Fibroblast of skin of abdomen (primary cell): Measurements from ENCODE around the gene MYOF. TPM values are rescaled to one million over a fixed set of nuclear protein-coding genes. Genes with fewer than 3 reads are reported as not detected.
A peak's percentile ranks its signal among the peaks of the same experiment; 100 is the strongest.

Experiments used
- DNase-seq: peaks from one replicate; pipeline ENCODE4 v3.0.0-alpha.2; 2013
- polyA plus RNA-seq, 2 experiments: library from polyadenylated mRNA; unstranded; fragments of 120-200 nt; gene quantifications; one replicate each; pipeline ENCODE4 v1.2.1, GENCODE V29; 2013; ENCODE audit not compliant: insufficient read length in 2 of 2

MYOF gene, protein sequence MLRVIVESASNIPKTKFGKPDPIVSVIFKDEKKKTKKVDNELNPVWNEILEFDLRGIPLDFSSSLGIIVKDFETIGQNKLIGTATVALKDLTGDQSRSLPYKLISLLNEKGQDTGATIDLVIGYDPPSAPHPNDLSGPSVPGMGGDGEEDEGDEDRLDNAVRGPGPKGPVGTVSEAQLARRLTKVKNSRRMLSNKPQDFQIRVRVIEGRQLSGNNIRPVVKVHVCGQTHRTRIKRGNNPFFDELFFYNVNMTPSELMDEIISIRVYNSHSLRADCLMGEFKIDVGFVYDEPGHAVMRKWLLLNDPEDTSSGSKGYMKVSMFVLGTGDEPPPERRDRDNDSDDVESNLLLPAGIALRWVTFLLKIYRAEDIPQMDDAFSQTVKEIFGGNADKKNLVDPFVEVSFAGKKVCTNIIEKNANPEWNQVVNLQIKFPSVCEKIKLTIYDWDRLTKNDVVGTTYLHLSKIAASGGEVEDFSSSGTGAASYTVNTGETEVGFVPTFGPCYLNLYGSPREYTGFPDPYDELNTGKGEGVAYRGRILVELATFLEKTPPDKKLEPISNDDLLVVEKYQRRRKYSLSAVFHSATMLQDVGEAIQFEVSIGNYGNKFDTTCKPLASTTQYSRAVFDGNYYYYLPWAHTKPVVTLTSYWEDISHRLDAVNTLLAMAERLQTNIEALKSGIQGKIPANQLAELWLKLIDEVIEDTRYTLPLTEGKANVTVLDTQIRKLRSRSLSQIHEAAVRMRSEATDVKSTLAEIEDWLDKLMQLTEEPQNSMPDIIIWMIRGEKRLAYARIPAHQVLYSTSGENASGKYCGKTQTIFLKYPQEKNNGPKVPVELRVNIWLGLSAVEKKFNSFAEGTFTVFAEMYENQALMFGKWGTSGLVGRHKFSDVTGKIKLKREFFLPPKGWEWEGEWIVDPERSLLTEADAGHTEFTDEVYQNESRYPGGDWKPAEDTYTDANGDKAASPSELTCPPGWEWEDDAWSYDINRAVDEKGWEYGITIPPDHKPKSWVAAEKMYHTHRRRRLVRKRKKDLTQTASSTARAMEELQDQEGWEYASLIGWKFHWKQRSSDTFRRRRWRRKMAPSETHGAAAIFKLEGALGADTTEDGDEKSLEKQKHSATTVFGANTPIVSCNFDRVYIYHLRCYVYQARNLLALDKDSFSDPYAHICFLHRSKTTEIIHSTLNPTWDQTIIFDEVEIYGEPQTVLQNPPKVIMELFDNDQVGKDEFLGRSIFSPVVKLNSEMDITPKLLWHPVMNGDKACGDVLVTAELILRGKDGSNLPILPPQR (N-terminal part only)
- polyA plus RNA-seq (2013, experiment 1 of 2; ENCODE audit: insufficient read length) = 214 TPM
- 199 TPM for polyA plus RNA-seq (2013, experiment 2 of 2; ENCODE audit: insufficient read length)

DNA sequence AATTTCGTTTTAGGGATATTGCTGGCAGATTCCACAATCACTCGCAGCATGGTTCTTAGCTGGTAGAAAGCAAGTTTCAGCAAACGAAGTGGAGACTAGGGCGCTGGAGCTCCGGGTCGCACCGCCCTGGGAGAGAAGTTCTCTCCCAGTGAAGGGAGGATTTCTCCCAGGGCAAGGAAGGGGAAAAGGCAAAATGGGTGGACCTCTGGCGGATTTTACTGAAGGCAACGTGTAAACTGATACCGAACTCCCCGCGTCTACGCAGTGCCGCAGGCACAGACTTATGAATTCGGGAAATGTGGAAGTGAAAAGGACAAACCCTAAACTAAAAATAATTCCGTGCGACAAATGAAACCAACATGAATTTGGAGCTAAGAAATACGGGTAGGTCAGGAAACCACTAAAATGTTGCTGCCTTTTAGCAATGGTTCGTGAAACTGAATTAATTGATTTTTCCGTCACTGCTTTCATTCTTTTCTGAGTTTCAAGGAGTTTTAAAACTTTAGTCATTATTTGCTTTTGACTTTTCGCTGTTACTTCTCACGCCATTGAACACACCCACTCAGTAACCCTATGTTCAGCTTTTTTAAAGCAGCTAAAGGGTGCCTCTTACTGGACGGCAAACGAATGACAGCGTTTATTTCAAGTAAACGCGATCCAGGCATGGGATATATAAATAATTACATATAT lies at the start of gene MYOF:
Gene MYOF (minus strand): TSS at position 190 of the 690 bp plus-strand sequence. CDS start 140 bp downstream, at position 50.
- peak; percentile 87 for DNase-seq

DNA sequence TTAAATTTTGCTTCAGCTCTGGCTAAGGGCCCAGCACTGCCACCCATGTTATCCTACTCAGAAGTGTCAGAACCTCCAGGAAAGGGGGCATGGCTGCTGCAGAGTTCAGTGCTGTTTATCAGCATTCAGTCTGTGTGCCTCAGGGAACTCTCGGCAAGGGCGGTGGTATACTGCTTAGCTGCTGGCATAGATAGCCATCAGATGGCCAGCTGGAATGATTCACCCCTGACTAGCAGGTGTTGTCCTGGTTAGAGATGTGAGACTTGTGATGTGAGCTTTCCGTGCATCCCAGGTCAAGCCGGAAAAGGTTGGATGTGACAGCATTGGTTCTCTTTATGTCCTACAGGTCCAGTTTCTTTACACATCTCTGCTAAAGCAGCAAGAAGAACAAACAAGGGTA lies 36.4 kb upstream of the MYOF start:
- DNase-seq = no peak

DNA sequence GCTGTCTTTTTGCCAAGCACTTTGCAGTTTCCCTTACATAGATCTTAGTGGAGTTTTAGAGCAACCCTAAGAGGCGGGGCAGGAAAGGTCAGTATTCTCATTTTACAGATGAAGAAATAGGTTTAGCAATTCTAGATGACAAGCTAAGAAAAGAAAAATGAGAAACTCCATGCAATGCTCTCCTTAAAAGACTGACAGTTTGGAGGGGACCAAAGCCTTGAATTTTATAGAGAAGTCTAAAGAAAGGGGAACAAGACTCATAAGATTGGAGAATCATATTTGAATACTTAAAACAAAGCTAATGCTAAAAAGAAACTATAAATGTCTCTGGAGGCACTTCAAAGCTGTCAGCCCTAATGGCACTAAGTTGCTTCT lies 33.9 kb upstream of the MYOF start:
- no peak for DNase-seq

DNA sequence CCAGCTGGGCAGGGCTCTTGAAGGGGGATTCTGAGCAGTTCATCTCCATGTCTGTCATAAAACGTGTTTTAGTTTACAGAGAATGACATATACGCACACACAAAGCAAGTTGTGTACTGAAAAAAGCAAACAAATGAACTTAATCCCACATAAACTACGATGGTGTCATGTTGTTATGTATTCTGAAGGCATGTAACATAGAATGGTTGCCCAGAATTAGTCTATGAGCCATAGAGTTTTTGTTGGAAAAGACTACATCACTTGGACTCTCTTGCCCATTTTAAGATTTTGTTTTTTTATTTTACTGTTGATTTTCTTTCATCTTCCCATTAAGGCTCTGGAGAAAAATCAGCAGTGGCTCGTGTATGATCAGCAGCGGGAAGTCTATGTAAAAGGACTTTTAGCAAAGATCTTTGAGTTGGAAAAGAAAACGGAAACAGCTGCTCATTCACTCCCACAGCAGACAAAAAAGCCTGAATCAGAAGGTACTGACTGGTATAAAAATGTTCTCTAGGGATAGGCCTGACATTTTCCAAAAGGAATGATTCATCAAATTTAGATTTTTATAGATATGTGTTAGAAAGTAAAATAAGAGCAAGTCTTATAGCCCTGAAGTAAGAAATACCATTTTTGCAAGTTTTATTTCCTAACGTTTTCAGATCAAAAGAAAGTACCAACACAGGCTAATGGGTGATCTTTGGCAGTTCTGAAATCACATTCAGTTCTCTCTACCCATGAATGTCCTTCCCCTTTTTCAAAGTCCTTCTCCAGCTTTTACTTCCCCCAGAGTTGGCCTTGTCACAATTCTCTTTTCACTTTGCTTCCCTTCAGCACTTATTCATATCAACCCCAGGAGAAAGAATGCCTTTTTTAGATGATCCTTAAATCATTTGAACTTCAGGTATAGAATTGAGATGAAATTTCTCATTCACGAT lies 33.2 kb upstream of the MYOF start:
- DNase-seq = no peak

DNA sequence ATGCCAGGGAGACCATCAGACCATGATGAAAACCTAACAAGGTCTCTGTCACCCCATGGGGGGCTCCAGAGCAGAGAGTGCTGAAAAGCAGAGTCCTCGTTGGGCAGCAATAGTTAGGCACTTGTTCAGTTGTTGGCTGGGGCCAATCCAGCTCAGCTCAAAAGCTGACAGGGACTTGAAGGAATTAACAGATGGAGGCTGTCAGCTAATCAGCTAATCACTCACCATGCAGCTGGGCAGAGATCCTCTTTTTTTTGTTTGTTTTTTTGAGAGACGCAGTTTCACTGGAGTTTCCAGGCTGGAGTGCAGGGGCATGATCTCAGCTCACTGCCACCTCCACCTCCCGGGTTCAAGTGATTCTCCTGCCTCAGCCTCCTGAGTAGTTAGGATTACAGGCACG lies 32.4 kb upstream of the MYOF start:
- no peak for DNase-seq

DNA sequence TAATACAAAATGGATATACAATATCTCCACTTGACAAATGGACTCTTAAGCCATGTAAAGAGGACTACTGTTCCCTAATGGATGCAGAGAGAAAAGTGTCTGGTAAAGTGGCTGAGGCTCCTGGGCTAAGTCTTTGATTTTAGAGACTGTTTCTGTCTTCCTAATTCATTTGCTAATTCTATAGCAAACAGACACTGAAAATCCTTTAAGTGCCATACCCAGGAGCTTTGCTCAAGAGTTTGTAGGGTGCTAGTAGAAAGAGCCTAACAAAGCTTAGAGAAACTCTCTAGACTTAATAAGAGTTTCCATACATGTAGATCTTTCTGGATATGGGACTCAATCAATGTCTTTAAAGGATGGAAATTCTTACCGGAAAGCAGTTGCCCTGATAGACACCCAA lies 31.0 kb upstream of the MYOF start:
- no peak for DNase-seq

DNA sequence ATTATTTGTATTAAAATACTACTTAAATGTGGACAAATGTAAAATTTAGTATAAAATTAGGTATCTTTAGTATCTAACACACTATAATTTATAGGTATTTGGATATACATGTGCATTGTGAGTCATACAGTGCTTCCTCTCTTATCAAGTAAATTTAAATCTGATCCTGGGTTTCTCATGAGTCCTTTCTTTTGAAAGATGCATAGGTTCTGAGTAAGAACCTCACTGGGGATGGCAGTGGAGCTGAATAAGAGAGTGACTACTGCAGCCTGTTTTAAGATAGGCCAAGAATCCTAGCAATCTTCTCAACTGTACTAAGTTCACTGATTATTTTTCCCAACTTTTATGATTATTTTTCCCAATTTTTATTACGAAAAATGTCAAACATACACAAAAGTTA lies 30.4 kb upstream of the MYOF start:
- DNase-seq = peak; percentile 43

DNA sequence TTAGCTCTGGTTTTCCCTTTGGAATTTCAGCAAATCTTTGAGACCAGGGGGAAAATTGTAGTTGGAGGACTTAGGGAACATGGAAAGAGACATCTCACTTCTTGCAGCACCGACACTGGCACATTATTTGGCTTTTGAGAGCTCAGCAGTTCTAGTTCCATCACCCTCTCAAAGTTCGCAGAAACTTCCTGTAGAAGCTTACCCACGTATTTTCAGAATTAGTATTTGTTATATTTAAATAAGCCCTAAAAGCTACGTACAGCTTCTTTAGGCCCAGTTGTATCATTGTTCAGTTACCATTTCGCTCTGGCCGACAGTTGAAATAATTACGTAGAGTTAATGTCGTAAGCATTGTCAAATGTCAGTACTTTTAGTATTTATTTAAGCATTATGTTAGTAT lies 27.7 kb upstream of the MYOF start:
- DNase-seq = no peak

DNA sequence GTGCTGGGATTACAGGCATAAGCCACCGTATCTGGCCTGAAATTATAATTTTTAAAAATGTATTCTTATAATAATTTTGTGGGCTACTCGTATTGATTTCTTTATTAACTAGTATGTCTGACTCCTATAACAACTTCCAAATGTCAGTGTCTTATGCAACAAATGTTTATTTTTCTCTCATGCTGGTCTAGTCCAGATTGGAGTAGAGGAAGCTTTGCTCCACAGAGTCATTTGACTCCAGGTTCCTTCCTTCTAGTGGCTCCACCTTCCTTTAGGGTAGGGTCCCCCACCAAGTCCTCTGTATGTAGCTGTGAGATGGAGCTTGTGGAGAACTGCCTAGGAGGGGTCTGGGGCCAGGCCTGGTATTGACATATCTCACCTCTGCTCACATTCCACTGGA lies 22.9 kb upstream of the MYOF start:
- DNase-seq = no peak

DNA sequence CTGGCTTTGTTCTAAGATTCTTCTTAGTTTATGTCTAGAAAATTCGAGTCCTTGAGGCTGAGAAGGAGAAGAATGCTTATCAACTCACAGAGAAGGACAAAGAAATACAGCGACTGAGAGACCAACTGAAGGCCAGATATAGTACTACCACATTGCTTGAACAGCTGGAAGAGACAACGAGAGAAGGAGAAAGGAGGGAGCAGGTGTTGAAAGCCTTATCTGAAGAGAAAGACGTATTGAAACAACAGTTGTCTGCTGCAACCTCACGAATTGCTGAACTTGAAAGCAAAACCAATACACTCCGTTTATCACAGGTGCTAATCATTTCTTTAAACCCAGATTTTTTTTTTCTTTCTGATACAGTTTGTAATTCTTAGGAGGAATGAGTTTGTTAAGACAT lies 20.9 kb upstream of the MYOF start:
- DNase-seq = no peak

DNA sequence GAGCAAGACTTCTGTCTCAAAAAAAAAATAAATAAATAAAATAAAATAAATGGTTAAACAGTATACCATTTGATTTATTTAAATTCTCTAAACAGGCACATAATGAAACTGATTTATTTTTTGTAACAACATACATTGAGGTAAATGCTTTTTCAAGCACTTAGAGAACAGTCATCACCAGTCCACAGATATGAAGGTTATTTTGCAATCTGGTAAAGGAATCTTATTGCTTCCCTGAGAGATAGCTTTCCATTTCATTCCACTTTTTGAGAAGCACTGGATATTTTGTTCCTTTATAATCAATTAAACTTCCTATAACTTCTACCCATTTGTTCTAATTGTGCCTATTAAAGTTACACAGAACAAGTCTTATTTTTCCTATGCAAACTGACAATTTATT lies 19.5 kb upstream of the MYOF start:
- no peak for DNase-seq

DNA sequence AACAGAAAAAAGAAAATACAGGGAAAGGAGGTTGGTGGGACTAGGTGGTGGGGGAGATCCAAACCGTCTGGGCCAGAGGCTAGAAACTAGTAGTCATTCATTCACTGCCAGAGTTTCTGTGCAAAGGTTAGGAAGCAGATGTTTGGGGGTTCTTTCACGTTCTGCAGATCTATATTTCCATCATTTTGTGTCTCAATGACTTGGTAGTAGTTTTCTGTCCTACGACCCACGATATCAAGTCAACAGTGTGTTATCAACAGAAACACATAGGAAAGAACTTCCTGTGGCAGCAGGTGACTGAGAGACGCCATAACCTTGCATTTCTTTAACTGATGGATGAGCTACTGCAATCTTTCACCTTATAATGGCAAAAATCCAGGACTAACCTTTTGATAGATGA lies 16.0 kb upstream of the MYOF start:
- no peak for DNase-seq

DNA sequence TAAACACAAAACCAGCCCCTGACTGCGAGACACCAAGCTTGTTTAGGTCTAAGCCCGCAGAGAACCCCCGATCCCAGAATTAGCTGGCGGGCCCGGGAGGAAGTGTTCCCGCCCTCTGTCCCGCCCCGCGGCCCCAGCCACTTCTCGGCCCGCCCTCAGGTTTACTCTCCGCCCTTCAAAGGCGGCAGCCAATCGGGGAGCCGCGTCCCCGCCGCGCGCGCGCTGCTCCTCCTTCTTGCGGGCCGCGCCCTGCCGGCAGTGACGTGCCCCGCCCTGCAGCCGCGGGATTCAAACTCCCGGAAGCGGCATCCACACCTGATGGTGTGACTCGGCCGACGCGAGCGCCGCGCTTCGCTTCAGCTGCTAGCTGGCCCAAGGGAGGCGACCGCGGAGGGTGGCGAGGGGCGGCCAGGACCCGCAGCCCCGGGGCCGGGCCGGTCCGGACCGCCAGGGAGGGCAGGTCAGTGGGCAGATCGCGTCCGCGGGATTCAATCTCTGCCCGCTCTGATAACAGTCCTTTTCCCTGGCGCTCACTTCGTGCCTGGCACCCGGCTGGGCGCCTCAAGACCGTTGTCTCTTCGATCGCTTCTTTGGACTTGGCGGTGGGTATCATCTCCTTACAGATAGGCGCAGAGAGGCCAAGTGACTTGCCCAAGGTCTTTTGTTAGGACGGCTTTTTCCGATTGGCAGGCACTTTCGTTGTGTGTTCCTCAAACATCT lies 14.3 kb upstream of the MYOF start, which contains the start of gene CEP55:
Gene CEP55 (plus strand): TSS at position 291 of the 720 bp plus-strand sequence. CDS start 3,440 bp downstream, outside the sequence.
- peak; percentile 92 for DNase-seq

DNA sequence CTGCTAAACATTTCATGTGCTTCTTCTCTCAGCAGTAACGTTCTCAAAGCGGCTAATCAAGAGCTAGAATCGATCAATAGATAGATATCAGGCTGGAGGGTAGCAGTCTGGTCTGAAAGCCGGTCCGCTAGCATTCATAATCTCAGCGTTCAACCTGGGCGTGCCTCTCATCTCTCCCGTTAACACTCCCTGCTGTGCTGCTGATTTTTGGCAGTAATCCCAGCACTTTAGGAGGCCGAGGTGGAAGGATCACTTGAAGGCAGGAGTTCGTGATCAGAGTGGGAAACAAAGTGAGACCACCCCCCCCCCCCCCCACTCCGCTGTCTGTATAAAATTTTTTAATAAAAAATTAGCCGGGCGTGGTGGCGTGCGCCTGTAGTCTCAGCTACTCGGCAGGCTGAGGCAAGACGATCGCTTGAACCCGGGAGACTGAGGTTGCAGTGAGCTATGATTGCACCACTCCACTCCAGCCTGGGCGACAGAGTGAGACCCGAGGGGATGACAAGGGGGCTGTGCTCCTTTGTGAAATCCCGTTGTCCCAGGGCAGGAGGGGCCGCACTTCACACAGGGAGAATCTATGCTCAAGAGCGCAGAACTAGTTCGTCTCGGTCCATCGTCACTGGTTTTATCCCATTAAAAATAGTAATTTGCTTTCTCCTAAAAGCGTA lies 13.7 kb upstream of the MYOF start:
- DNase-seq = peak; percentile 39

DNA sequence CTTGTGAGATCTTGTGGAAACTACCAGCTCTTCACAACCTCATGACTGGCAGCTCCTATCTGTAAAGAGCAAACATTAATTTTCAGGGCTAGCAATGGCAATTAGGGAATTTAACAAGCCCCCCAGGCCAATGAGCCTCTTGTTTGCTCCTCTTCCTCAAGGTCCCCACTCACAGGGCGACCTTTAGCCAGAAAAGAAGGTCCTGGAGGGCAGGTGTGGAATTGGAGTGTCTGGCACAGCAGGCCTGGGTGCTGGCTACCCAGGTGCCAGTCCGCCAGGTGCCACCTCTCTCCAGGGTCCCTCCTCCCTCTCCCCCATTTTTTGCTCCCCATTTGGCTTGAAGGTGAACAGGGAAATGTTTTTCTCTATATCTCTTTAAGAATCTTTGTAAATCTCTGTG lies 12.4 kb upstream of the MYOF start:
- DNase-seq = no peak

DNA sequence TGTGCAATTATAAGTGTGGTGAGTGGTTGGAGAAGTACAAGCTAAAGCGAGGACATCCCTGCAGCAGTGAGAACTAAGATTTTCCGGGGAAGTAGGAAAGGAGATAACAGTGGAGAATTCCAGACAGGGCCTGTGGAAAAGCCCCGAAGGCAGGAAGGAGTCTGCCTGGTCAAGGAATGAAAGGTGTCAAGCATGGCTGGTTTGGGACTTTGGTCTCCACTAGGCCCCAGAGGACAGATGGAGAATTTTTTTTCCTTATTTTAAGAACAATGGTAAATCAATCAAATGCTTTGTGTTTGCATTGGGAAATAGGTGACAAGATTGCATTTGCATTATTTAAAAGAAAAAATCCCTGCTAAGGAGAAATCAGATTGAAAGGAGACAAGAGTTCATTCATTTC lies 11.0 kb upstream of the MYOF start:
- no peak for DNase-seq

DNA sequence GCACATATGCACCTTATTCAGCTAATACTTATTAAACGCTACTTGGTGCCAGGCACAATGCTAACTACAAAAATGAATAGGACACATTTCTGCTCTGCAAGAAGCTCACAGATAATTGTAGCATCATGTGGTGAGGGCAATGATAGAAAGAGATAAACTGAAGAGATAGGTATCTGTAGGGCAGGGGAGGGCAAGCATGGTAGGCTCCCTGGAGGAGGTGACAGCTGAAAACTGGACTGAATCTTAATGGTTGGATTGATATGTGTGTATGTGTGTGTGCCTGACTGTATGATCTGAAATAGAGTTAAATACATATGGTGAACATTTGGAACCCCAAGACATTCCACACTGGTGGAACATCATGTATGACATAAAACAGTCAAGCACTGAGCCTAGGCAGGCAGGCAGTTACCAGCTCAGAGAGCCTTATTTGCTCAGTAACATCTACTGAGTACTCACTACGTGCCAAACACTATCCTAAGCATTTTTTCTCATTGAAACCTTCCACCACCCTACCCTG lies 9.5 kb upstream of the MYOF start:
- DNase-seq = no peak

DNA sequence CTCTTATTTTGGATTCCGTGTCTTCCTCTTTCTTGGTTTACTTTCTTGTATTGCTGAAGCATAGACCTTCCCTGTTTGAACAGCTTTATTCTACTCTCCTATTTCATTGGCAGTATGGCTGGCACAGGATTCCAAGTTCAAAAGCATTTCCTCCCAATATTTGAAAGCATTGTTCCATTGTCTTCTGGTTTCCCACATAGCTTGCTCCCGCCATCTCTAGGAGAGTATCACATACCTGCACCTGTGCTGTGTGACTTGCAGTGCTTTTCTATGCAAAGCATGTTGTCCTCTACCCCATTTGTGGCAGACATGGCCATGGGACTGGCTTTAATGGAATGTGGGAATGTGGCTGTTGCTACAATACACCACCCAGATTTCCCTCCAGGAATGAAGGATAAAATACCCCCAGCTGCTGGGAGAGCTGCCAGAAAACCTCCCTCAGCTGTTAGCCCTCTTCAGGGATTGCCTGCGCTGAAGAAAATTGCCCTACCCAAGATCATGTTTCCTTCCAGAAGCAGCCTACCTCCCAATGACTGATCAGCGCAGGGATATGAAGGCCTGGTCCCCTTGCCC lies 6.9 kb upstream of the MYOF start:
- peak; percentile 51 for DNase-seq

DNA sequence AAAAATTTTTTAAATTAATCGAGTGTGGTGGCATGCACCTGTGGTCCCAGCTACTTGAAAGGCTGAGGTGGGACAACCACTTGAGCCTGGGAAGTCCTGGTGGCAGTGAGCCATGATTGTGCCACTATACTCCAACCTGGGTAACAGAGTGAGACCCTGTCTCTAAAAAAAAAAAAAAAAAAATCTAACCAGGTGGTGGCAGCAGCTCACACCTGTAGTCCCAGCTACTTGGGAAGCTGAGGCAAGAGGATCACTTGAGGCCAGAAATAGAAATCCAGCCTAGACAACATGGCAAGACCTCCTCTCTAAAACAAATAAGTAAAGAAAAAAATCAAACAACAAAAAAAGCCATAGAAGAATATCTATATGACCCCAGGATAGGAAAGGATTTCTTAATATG lies 3.6 kb upstream of the MYOF start:
- no peak for DNase-seq
